Gastrocnemius medialis (tissue), 4 donors: ENCODE data around the gene CST6.

ENCODE experiments used
- CTCF ChIP-seq, 5 experiments: fragments of 450-650 bp in 3 of 5; fragments of 200-600 bp in 2 of 5; sonication (generic) in 2 of 5; IDR thresholded peaks in 4 of 5; conservative IDR thresholded peaks in 1 of 5; 1 replicate in 4 of 5; 2 replicates in 1 of 5; pipeline ENCODE4 v1.5.1; 2016 to 2019; ENCODE audit warnings: antibody characterized with exemption in 5 of 5, mild to moderate bottlenecking in 3 of 5, moderate library complexity in 3 of 5
- POLR2A ChIP-seq, 2 donors: fragments of 450-650 bp; IDR thresholded peaks; one replicate each; pipeline ENCODE4 v1.6.1; 2017; ENCODE audit warnings: antibody characterized with exemption in 2 of 2, mild to moderate bottlenecking in 2 of 2, moderate library complexity in 2 of 2

- TF ChIP-seq POLR2A (IDR thresholded peaks at IDR 0.05): no peak
- TF ChIP-seq CTCF (IDR thresholded peaks at IDR 0.05 in 4 of 5, conservative IDR thresholded peaks at IDR 0.05 in 1 of 5): no peak
Measured at GRCh38 chr11:65978391-65979238, 33.2 kb upstream of the CST6 start.
